GM12878 (cell line): ENCODE results near the gene MFAP4.

Experiments
- CHD4 ChIP-seq: fragments of 200-600 bp; sonication (generic); IDR thresholded peaks from 2 replicates; pipeline ENCODE4 v1.6.1; 2016; ENCODE audit warnings: mild to moderate bottlenecking
- POLR2A ChIP-seq: IDR thresholded peaks from 2 replicates; pipeline ENCODE4 v1.6.1; 2011; ENCODE audit warnings: low read depth, mild to moderate bottlenecking, low read length
- POLR2AphosphoS5 ChIP-seq: IDR thresholded peaks from 2 replicates; pipeline ENCODE4 v1.6.1; 2011; ENCODE audit warnings: mild to moderate bottlenecking, low read length, inconsistent platforms
- RAD21 ChIP-seq: IDR thresholded peaks from 2 replicates; pipeline ENCODE4 v1.6.1; 2011; ENCODE audit warnings: mild to moderate bottlenecking, low read depth, low read length, moderate library complexity; ENCODE audit not compliant: insufficient read depth
- RBBP5 ChIP-seq: fragments of 200-600 bp; sonication (generic); conservative IDR thresholded peaks from 2 replicates; pipeline ENCODE4 v1.6.1; 2016
- RCOR1 ChIP-seq: conservative IDR thresholded peaks from 2 replicates; pipeline ENCODE4 v1.6.1; 2012; ENCODE audit warnings: low read depth, low read length, improper control_type of control experiment
- ZBTB11 ChIP-seq: fragments of 450-650 bp; formaldehyde crosslinking; IDR thresholded peaks from 2 replicates; pipeline ENCODE4 v1.5.0; 2022; ENCODE audit warnings: mild to moderate bottlenecking, missing genetic modification characterization
- TF ChIP-seq, protein P1 (sequence below), 3 experiments: IDR thresholded peaks in 2 of 3; conservative IDR thresholded peaks in 1 of 3; 2 replicates each; pipeline ENCODE4 v1.5.1; 2011; ENCODE audit warnings: low read depth in 3 of 3, low read length in 3 of 3, mild to moderate bottlenecking in 3 of 3, control low read depth in 2 of 3, moderate library complexity in 2 of 3, inconsistent platforms in 1 of 3, mixed read lengths in 1 of 3; ENCODE audit not compliant: control insufficient read depth in 2 of 3, insufficient read depth in 1 of 3; ENCODE audit errors: extremely low read depth in 1 of 3

GRCh38 chr17:19383681-19384470, 3.1 kb downstream of the MFAP4 start:
- TF ChIP-seq POLR2AphosphoS5 (no peak), RAD21 (no peak), ZBTB11 (no peak), CHD4 (no peak), RCOR1 (no peak), RBBP5 (no peak), POLR2A (no peak; the same call in 1 of the 2 replicates)
- TF ChIP-seq, protein P1, sequence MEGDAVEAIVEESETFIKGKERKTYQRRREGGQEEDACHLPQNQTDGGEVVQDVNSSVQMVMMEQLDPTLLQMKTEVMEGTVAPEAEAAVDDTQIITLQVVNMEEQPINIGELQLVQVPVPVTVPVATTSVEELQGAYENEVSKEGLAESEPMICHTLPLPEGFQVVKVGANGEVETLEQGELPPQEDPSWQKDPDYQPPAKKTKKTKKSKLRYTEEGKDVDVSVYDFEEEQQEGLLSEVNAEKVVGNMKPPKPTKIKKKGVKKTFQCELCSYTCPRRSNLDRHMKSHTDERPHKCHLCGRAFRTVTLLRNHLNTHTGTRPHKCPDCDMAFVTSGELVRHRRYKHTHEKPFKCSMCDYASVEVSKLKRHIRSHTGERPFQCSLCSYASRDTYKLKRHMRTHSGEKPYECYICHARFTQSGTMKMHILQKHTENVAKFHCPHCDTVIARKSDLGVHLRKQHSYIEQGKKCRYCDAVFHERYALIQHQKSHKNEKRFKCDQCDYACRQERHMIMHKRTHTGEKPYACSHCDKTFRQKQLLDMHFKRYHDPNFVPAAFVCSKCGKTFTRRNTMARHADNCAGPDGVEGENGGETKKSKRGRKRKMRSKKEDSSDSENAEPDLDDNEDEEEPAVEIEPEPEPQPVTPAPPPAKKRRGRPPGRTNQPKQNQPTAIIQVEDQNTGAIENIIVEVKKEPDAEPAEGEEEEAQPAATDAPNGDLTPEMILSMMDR (IDR thresholded peaks at IDR 0.05 in 2 of 3, conservative IDR thresholded peaks at IDR 0.05 in 1 of 3; ENCODE audit: control insufficient read depth in 2 of 3, extremely low read depth in 1 of 3, insufficient read depth in 1 of 3, low read depth in 3 of 3, low read length in 3 of 3) = no peak
